SKM-1 treated with dmso at 0.1 percent for 144 hours (cell line): ENCODE measurements around the gene UGT3A1.
"Not testable (repeated sequence)": the region's sequence is repeated elsewhere in the genome, so short reads cannot be mapped to it uniquely, and the experiment has no call there.

Experiments used
- DNase-seq: peaks from one replicate; lab custom pipeline; 2025; ENCODE audit not compliant: unreplicated experiment; lab: John Stamatoyannopoulos, UW

Gene UGT3A1, protein sequence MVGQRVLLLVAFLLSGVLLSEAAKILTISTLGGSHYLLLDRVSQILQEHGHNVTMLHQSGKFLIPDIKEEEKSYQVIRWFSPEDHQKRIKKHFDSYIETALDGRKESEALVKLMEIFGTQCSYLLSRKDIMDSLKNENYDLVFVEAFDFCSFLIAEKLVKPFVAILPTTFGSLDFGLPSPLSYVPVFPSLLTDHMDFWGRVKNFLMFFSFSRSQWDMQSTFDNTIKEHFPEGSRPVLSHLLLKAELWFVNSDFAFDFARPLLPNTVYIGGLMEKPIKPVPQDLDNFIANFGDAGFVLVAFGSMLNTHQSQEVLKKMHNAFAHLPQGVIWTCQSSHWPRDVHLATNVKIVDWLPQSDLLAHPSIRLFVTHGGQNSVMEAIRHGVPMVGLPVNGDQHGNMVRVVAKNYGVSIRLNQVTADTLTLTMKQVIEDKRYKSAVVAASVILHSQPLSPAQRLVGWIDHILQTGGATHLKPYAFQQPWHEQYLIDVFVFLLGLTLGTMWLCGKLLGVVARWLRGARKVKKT

DNA sequence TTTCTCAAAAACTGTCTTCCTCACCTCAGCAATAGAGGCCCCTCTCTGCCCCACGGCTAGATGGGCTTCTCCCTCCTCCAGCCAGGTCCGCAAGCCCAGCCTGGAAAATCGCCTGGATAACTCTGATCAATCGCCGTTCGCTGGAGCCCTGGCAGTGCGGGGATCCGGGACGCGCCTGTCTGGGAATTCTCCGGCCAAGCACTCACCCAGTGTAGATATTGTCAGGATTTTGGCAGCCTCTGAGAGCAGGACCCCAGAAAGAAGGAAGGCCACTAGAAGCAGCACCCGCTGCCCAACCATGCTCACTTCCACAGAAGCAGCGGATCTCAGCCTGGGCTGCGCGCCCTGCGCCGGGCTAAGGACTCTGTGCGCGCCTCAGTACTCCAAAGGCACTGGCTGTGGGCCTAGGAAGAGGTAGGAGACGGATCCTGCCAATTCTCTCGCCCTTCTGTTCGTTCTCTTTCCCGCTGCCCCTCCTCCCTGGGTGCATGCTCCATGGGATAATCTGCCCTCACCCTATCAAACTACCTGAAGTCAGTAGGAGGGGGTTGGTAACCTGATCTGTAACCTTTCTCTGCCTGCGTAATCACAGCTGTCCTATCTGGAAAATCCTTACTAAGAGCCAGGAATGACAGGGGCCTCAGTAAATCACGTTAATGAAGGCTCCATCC, at the start of gene UGT3A1:
UGT3A1 (minus strand) TSS at position 450 of the 671 bp plus-strand sequence; CDS start at position 300, 150 bp downstream.
- DNase-seq: no peak

GRCh38 chr5:36035696-36036095, 44.5 kb upstream of the UGT3A1 start:
- DNase-seq: no peak

DNA sequence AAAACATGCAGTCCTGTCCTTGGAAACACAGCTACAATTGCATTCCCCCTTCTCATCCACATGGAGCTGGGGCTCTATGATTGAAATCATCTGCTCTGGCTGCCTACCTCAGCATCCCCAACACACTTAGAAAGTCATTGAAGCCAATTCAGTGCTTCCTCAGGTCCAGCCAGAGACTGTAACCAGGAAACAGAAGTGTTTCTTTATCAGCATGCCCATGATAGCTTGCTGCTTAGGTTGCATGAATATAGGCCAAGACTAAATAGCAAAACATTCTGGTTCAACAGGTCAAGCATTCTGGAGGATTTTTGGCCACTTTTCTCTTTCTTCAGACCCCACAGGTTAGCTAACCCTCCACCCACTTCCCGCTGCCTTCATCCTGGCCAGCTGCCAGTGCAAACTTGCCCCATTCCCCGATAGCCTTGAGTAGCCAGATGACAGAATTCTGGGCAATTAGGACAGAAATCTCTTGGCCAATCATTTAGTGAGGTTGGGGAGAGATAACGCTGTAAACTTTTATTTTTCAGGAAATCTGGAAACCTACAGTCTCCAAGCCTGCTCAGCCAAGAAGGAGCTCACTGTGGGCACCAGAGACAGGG, 43.4 kb upstream of the UGT3A1 start:
- not testable (repeated sequence) for DNase-seq

- DNase-seq: no peak
Measured at GRCh38 chr5:36033486-36033885, 42.3 kb upstream of the UGT3A1 start.

GRCh38 chr5:36033047-36033446, 41.9 kb upstream of the UGT3A1 start:
- DNase-seq: no peak

DNA sequence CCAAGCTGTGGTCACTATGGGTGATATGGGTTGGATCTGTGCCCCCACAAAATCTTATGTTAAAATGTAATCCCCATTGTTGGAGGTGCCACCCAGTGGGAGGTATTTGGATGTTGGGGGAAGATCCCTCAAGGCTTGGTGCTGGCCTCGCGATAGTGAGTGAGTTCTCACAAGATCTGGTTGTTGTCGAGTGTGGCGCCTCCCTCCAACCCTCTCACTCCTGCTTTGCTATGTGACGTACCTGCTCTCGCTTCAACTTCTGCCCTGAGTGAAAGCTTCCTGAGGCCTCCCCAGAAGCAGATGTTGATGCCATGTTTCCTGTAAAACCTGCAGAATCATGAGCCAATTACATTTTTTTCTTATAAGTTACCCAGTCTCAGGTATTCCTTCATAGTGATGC, 40.0 kb upstream of the UGT3A1 start:
- DNase-seq: no peak

DNA sequence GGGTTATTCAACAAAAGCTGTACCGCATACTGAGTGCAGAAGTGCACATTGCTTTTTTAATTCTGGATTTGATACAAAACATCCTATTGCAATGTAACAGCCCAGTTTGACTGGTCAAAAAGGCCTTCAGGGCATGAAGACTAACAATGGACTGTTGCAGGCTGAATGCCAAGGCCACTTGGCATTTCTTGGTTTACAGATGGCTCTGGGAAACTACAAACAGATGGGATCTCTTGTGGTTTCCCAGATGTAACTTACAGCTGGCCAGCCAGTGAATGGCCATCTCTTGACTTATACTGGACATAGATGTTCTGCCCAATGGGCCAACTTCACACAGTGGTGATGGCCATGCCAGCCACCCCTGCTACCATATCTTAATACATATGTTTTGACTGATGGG, 38.7 kb upstream of the UGT3A1 start:
- DNase-seq: no peak

- no peak for DNase-seq
Measured at GRCh38 chr5:36028816-36029465, 37.8 kb upstream of the UGT3A1 start.

- DNase-seq: no peak
Measured at GRCh38 chr5:36027711-36028110, 36.5 kb upstream of the UGT3A1 start.

DNA sequence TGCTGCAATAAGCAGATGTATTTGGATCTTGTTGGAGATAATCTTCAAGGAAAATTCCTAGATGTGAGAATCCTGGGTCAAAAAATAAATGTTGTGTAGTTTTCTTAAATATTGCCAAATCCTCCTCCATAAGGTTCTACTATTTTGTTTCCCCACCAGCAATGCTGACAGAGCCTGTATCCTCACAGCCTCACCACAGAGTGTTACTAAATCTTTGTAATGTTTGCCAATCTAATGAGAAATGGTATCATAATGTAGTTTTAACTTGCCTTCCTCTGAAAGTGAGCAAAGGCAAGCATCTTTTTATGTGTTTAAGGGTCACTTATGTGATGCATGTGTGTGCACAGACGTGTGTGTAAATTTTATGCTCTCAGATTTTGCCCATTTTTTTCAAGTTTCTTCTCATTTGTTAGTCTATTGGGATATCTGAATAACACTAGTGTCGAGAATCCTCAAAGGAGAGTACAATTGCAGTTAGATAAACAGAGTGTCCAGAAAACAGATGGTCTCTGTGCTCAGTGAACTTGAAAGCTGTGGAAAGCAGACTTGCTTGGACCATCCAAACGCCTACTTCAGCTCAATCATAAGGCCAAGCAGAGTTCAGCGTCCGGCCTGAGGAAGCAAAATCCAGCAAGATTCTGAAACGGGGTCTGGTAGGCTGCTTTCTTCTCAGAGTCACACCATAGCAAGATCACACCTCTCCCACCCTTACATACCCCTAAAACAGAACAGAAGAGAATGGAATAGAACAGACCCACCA, 35.7 kb upstream of the UGT3A1 start:
- no peak for DNase-seq

DNA sequence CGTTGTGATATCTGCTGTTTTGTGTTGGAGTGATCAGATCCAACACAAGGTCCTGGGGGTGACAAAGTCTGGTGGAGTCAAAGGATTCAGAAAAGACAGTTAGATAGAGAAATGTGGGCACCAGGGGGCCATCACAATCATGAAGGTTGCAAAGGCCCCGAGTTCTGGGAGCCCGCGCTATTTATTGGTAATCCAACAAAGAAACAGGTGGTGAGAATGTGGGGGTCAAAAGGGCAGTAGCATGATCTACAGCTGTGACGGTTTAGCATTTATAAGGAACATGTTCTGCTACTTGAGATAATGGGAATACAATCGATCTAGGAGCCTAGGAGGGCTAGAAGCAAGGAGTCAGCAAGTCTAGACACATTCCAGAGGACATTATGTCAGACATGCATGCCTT, 31.1 kb upstream of the UGT3A1 start:
- DNase-seq: not testable (repeated sequence)

DNA sequence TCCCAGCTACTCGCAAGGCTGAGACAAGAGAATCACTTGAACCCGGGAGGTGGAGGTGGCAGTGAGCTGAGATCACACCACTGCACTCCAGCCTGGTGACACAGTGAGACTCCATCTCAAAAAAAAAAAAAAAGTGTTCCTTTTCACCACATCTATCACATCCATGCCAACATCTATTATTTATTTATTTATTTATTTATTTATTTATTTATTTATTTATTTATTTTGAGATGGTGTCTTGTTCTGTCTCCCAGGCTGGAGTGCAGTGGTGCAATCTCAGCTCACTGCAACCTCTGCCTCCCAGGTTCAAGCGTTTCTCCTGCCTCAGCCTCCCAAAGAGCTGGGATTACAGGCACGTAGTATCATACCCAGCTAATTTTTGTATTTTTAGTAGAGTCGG, 28.4 kb upstream of the UGT3A1 start:
- not testable (repeated sequence) for DNase-seq

DNA sequence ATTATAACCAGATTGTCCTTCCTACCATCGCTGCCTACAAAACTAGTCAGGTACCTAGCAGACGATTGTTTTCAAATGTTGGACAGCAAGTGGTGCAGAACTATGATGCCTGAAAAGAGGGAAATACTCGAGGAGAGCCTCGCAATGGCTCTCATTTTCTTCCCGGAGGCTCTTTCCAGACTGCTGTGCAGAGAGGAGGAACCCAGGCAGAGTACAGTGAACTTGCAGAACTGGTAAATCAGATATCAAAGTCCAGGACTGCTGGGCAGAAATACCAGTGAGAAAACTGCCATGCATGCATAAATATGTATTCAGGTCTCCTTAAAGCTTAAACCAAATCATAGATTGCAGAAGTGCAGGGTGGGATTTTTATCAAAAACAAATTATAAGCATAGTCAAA, 26.4 kb upstream of the UGT3A1 start:
- no peak for DNase-seq

GRCh38 chr5:36017004-36017403, 25.8 kb upstream of the UGT3A1 start:
- DNase-seq: no peak

DNA sequence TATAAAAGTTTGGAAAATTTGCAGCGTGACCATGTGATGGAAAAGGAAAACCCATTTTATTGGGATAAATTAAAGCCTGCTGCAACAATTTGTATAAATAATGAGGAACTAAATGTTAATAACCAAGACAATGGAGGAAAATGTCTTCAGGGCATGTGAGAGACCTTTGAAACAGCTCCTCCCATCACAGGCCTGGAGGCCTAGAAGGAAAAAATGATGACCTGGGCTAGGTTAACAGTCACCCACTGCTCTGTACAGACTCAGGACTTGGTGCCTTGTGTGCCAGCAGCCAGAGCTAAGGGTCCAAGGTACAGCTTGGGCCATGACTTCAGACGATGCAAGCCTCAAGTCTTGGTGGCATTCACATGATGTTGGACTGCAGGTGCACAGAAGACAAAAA, 22.0 kb upstream of the UGT3A1 start:
- DNase-seq: no peak

DNA sequence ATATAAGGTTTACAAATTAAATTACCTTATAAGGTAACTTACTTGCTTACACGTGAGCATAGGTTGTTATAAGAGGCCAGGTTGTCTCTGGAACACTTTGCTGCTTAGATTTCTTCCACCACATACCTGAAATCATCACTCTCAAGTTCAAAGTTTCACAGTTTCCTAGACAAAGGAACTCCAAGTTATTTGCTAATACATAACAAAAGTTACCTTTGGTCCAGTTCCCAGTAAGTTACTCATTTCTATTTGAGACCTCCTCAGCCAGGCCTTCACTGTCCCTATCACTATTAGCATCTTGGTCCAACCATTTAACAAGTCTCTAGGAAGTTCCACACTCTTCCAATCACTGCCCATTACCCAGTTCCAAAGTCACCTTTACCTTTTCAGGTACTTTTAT, 18.5 kb upstream of the UGT3A1 start:
- DNase-seq: no peak

DNA sequence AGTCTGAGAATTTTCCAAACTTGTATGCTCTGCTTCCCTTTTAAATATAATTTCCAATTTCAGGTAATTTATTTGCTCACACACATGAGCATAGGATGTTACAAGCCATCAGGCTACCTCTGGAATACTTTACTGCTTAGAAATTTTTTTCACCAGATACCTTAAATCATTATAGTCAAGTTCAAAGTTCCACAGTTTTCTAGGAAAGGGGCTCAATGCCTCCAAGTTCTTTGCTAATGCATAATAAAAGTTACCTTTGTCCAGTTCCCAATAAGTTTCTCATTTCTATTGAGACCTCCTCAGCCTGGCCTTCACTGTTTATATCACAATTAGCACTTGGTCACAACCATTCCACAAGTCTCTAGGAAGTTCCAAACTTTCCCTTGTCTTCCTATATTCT, 16.2 kb upstream of the UGT3A1 start:
- no peak for DNase-seq

DNA sequence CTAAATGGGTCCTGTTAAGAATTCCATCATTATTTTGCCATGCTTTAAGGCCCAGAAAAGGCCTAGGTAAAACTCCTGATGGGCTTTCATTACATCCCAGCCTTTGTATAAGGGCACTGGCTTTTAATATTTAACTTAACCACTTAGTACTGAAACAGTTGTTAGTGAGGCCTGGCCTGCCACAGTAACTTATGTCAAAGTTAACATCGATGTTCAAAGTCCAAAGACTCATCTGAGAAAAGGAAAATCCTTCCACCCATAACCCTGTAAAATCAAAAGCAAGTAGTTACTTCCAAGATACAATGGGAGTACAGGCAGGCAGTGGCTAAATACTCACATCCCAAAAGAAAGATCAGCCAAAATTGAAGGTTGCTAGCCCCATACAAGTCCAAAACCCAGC, 15.0 kb upstream of the UGT3A1 start:
- DNase-seq: no peak

DNA sequence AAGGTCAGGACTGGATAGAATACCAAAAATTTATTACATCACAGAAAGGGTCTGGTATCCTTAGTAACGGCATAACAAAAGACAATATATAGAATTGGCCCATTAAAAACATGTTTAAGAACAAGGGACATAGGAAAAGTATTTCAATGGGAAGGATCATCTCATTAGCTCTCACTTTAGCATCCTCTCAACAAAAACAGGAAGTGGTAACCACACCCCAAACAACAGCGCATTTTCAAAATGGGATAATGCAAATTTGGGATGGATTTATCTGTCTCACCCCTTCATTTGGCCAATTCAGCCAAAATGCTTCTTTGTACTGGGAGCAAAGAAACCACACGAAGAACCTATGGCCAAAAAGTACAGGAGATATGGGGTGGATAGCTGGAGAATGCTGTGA, 9.8 kb upstream of the UGT3A1 start:
- DNase-seq: no peak

- no peak for DNase-seq
Measured at GRCh38 chr5:35999547-35999946, 8.4 kb upstream of the UGT3A1 start.

DNA sequence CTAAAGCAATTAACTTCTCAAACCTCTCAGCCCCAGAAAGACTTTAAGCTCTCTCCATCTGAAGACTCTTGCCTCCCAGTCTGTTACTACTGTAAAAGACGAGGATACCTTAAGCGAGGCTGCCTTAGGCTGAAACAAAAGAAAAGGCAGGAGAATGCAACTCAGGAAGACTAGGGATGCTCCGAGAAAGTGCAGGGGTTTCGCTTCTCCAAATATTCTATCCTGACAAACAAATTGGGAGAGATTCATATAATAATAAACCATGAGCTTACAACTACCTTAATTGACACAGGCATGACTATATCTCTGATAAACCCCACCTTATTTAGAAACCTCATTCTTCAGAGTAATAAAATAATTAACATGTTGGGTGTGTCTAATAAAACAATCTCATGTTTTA, 4.9 kb upstream of the UGT3A1 start:
- no peak for DNase-seq
